Stimulated activated effector memory CD8-positive, alpha-beta T cell treated with anti-CD3 and anti-CD28 coated beads, Interleukin-12 subunit alpha, Interleukin-12 subunit beta, amount 100 ng/mL, for 72 hours (primary cell): ENCODE measurements around the gene FBXL19.
"Not testable (repeated sequence)": the region's sequence is repeated elsewhere in the genome, so short reads cannot be mapped to it uniquely, and the experiment has no call there.

Source experiments
- ATAC-seq: fragments of 150-1000 bp; cut with Tn5 transposase; 2 replicates; pipeline ENCODE4 v1.10.0; 2021
- DNase-seq, 2 donors: peaks; one replicate each; pipeline ENCODE4 v3.0.0; 2021 to 2022; ENCODE audit warnings: low spot score in 2 of 2
- H3K27ac Mint-ChIP-seq: one replicate; pipeline ENCODE4 v1.8.0; 2022; ENCODE audit warnings: mild to moderate bottlenecking, mixed read lengths
- H3K36me3 Mint-ChIP-seq: one replicate; pipeline ENCODE4 v1.8.0; 2022; ENCODE audit warnings: mild to moderate bottlenecking, mixed read lengths
- H3K4me1 Mint-ChIP-seq: one replicate; pipeline ENCODE4 v1.8.0; 2022; ENCODE audit warnings: mixed read lengths
- H3K4me3 Mint-ChIP-seq: one replicate; pipeline ENCODE4 v1.8.0; 2022; ENCODE audit warnings: mild to moderate bottlenecking, mixed read lengths
- H3K9me3 Mint-ChIP-seq: one replicate; pipeline ENCODE4 v1.8.0; 2022; ENCODE audit warnings: mixed read lengths

FBXL19 gene

GRCh38 chr16:30925632-30925987, 2.2 kb downstream of the FBXL19 start:
- Mint-ChIP-seq H3K4me1 (peaks cover 44% of the 10 kb centered on the region), H3K4me3 (peak overlapping the region; percentile 70)

GRCh38 chr16:30925995-30926811, 2.8 kb downstream of the FBXL19 start:
- H3K4me3 Mint-ChIP-seq, result peak overlapping the region; percentile 22
- no peaks in the 10 kb centered on the region for H3K9me3 Mint-ChIP-seq
- peak overlapping the region; percentile 77 for H3K27ac Mint-ChIP-seq

More at GRCh38 chr16:30925632-30925987, 2.2 kb downstream of the FBXL19 start:
- no peaks in the 10 kb centered on the region for H3K9me3 Mint-ChIP-seq
- DNase-seq (no peak), ATAC-seq (no peak)
- H3K27ac Mint-ChIP-seq, result peak overlapping the region; percentile 77
- H3K36me3 Mint-ChIP-seq, result peaks cover 33% of the 10 kb centered on the region

GRCh38 chr16:30926937-30927788, 3.8 kb downstream of the FBXL19 start:
- no peak overlapping the region for H3K4me3 Mint-ChIP-seq
- H3K4me1 Mint-ChIP-seq, result peaks cover 35% of the 10 kb centered on the region
- peak overlapping the region; percentile 77 for H3K27ac Mint-ChIP-seq
- DNase-seq (no peak), ATAC-seq (no peak)
- peaks cover 41% of the 10 kb centered on the region for H3K36me3 Mint-ChIP-seq
- H3K9me3 Mint-ChIP-seq, result no peaks in the 10 kb centered on the region

More at GRCh38 chr16:30925995-30926811, 2.8 kb downstream of the FBXL19 start:
- ATAC-seq (no peak), DNase-seq (no peak)
- Mint-ChIP-seq H3K36me3 (peaks cover 35% of the 10 kb centered on the region), H3K4me1 (peaks cover 43% of the 10 kb centered on the region)

GRCh38 chr16:30927789-30928378, 4.5 kb downstream of the FBXL19 start:
- Mint-ChIP-seq H3K36me3 (peaks cover 41% of the 10 kb centered on the region), H3K4me1 (peaks cover 32% of the 10 kb centered on the region), H3K4me3 (no peak overlapping the region), H3K9me3 (no peaks in the 10 kb centered on the region), H3K27ac (no peak overlapping the region)
- no peak for ATAC-seq
- DNase-seq, result peak in 1 of 2 donors; percentile 66

- Mint-ChIP-seq H3K9me3 (no peaks in the 10 kb centered on the region), H3K36me3 (peaks cover 43% of the 10 kb centered on the region), H3K4me3 (no peak overlapping the region), H3K27ac (peak overlapping the region; percentile 50), H3K4me1 (peaks cover 32% of the 10 kb centered on the region)
- DNase-seq, result no peak
- ATAC-seq, result no peak
Observed at GRCh38 chr16:30928390-30928789, 5.0 kb downstream of the FBXL19 start.

- DNase-seq (no peak), ATAC-seq (peak; percentile 82)
- H3K4me1 Mint-ChIP-seq, result peaks cover 32% of the 10 kb centered on the region
- no peak overlapping the region for H3K4me3 Mint-ChIP-seq
- peak overlapping the region; percentile 50 for H3K27ac Mint-ChIP-seq
- peaks cover 51% of the 10 kb centered on the region for H3K36me3 Mint-ChIP-seq
- H3K9me3 Mint-ChIP-seq, result no peaks in the 10 kb centered on the region
Observed at GRCh38 chr16:30929167-30929566, 5.8 kb downstream of the FBXL19 start.

- no peak for ATAC-seq
- Mint-ChIP-seq H3K4me3 (no peak overlapping the region), H3K27ac (no peak overlapping the region), H3K36me3 (peaks cover 61% of the 10 kb centered on the region), H3K4me1 (peaks cover 31% of the 10 kb centered on the region), H3K9me3 (no peaks in the 10 kb centered on the region)
- no peak for DNase-seq
Observed at GRCh38 chr16:30930160-30930571, 6.8 kb downstream of the FBXL19 start.

- Mint-ChIP-seq H3K4me3 (no peak overlapping the region), H3K4me1 (peaks cover 28% of the 10 kb centered on the region), H3K27ac (peak overlapping the region; percentile 54), H3K36me3 (peaks cover 61% of the 10 kb centered on the region), H3K9me3 (no peaks in the 10 kb centered on the region)
- DNase-seq (no peak), ATAC-seq (no peak)
Observed at GRCh38 chr16:30931068-30931650, 7.8 kb downstream of the FBXL19 start.

GRCh38 chr16:30934827-30935557, 11.6 kb downstream of the FBXL19 start:
- Mint-ChIP-seq H3K4me1 (peaks cover 30% of the 10 kb centered on the region), H3K36me3 (peaks cover 66% of the 10 kb centered on the region), H3K4me3 (no peak overlapping the region), H3K9me3 (no peaks in the 10 kb centered on the region), H3K27ac (peak overlapping the region; percentile 43)
- ATAC-seq (peak; percentile 66), DNase-seq (no peak)

GRCh38 chr16:30937692-30938091, 14.3 kb downstream of the FBXL19 start:
- no peak for ATAC-seq
- H3K4me1 Mint-ChIP-seq, result peaks cover 41% of the 10 kb centered on the region
- H3K9me3 Mint-ChIP-seq, result no peaks in the 10 kb centered on the region
- H3K4me3 Mint-ChIP-seq, result no peak overlapping the region
- peak overlapping the region; percentile 79 for H3K27ac Mint-ChIP-seq
- DNase-seq, result no peak
- H3K36me3 Mint-ChIP-seq, result peaks cover 62% of the 10 kb centered on the region

- not testable (repeated sequence) for DNase-seq, H3K27ac Mint-ChIP-seq, H3K9me3 Mint-ChIP-seq, ATAC-seq, H3K4me3 Mint-ChIP-seq
- Mint-ChIP-seq H3K4me1 (peaks cover 41% of the 10 kb centered on the region), H3K36me3 (peaks cover 61% of the 10 kb centered on the region)
Observed at GRCh38 chr16:30939571-30939970, 16.2 kb downstream of the FBXL19 start.

- Mint-ChIP-seq H3K4me1 (peaks cover 32% of the 10 kb centered on the region), H3K4me3 (peak overlapping the region; percentile 48), H3K36me3 (peaks cover 61% of the 10 kb centered on the region), H3K27ac (no peak overlapping the region), H3K9me3 (no peaks in the 10 kb centered on the region)
- ATAC-seq (peak; percentile 92), DNase-seq (peak; percentile 62 to 85)
Observed at GRCh38 chr16:30941600-30942425, 18.4 kb downstream of the FBXL19 start.

- ATAC-seq, result peak; percentile 5
- H3K36me3 Mint-ChIP-seq, result peaks cover 64% of the 10 kb centered on the region
- H3K9me3 Mint-ChIP-seq, result no peaks in the 10 kb centered on the region
- H3K4me3 Mint-ChIP-seq, result peak overlapping the region; percentile 48
- H3K27ac Mint-ChIP-seq, result no peak overlapping the region
- DNase-seq, result no peak
- peaks cover 27% of the 10 kb centered on the region for H3K4me1 Mint-ChIP-seq
Observed at GRCh38 chr16:30942426-30942806, 19.0 kb downstream of the FBXL19 start.

GRCh38 chr16:30944352-30944751, 21.0 kb downstream of the FBXL19 start:
- no peak for ATAC-seq

More at GRCh38 chr16:30944352-30944751, 21.0 kb downstream of the FBXL19 start:
- no peak for DNase-seq
- H3K4me3 Mint-ChIP-seq, result no peak overlapping the region
- H3K9me3 Mint-ChIP-seq, result no peaks in the 10 kb centered on the region
- H3K4me1 Mint-ChIP-seq, result peaks cover 19% of the 10 kb centered on the region
- no peak overlapping the region for H3K27ac Mint-ChIP-seq
- H3K36me3 Mint-ChIP-seq, result peaks cover 65% of the 10 kb centered on the region
